Pancreas (tissue), 8 donors: ENCODE results near the gene FBF1. TPM values are rescaled to one million over a fixed set of nuclear protein-coding genes. Genes with fewer than 3 reads are reported as not detected.

Experiments
- polyA plus RNA-seq, 2 donors: library from polyadenylated mRNA; stranded (reverse); fragments of 200-250 nt; gene quantifications; one replicate each; pipeline ENCODE4 v1.2.3, GENCODE V29; 2013
- total RNA-seq, 6 donors: library from RNA; stranded (reverse); fragmentation: NEBNext Ultra II Directional in 4 of 6; extraction: Animal tissue kit (Norgen Biotek cat#: 25700) in 4 of 6; gene quantifications; one replicate each; pipeline versions ENCODE4 v1.2.1 to v1.2.4, GENCODE V29; 2021 to 2023
- donor health status: healthy with polysubstance abuse.
- donor health status: DM: no; HTN: no; CAD: no; lungs with moderate emphysema.
- donor health status: DM: no; HTN: no; CAD: no.
- donor health status: Bipolar disorder and iron deficiency.
- donor health status: DM: yes; HTN: yes; CAD: no.
- donor health status: DM: no; HTN: no; CAD: no.
- donor health status: DM: no; HTN: no; CAD: no.
- donor health status: DM: yes; HTN: yes; CAD: no.

The FBF1 gene
- total and polyA plus RNA-seq, 8 donors: 2.4 to 24.8 (median 4.5) TPM

Other genes with a start within 250 kb of the FBF1 start
- gene ITGB4, start 219.6 kb downstream of the FBF1 start, total RNA-seq: 10 to 100 TPM; 16.4 to 50.5 (median 20.3) TPM
- gene ITGB4, start 219.6 kb downstream of the FBF1 start, polyA plus RNA-seq: 10 to 100 TPM; 23.0 to 25.2 TPM
- gene GALK1, start 175.8 kb downstream of the FBF1 start, total RNA-seq: 10 to 100 TPM; 18.0 to 23.2 (median 19.6) TPM
- 10 to 100 TPM; 25.5 to 29.8 TPM for gene GALK1, start 175.8 kb downstream of the FBF1 start, polyA plus RNA-seq
- 10 to 100 TPM; 12.8 to 18.0 (median 14.0) TPM for gene UNK, start 156.2 kb downstream of the FBF1 start, total RNA-seq
- gene UNK, start 156.2 kb downstream of the FBF1 start, polyA plus RNA-seq: 10 to 100 TPM; 28.7 to 28.9 TPM
- gene UNC13D, start 96.6 kb downstream of the FBF1 start, total RNA-seq: 10 to 100 TPM in 3 of 6 donors, 1 to 10 TPM in 3; 4.7 to 23.6 (median 10.0) TPM
- gene UNC13D, start 96.6 kb downstream of the FBF1 start, polyA plus RNA-seq: 10 to 100 TPM; 17.9 to 29.0 TPM
- gene WBP2, start 85.7 kb downstream of the FBF1 start, total RNA-seq: 10 to 100 TPM; 56.0 to 83.5 (median 62.9) TPM
- 100 to 1,000 TPM in 1 of 2 donors, 10 to 100 TPM in 1; 95.0 to 106 TPM for gene WBP2, start 85.7 kb downstream of the FBF1 start, polyA plus RNA-seq
- 10 to 100 TPM in 4 of 6 donors, 1 to 10 TPM in 2; 4.2 to 58.2 (median 17.6) TPM for gene TRIM47, start 62.5 kb downstream of the FBF1 start, total RNA-seq
- 10 to 100 TPM; 34.1 to 35.9 TPM for gene TRIM47, start 62.5 kb downstream of the FBF1 start, polyA plus RNA-seq
- 10 to 100 TPM in 3 of 6 donors, 1 to 10 TPM in 3; 8.2 to 13.1 (median 10.3) TPM for gene TRIM65, start 44.1 kb downstream of the FBF1 start, total RNA-seq
- 10 to 100 TPM in 1 of 2 donors, 1 to 10 TPM in 1; 9.8 to 12.5 TPM for gene TRIM65, start 44.1 kb downstream of the FBF1 start, polyA plus RNA-seq
- 10 to 100 TPM; 40.6 to 59.9 (median 45.9) TPM for gene MRPL38, start 36.2 kb downstream of the FBF1 start, total RNA-seq
- gene MRPL38, start 36.2 kb downstream of the FBF1 start, polyA plus RNA-seq: 10 to 100 TPM; 95.3 to 95.8 TPM
- gene ACOX1, start 38.1 kb upstream of the FBF1 start, total RNA-seq: 10 to 100 TPM; 50.4 to 74.2 (median 59.4) TPM
- gene ACOX1, start 38.1 kb upstream of the FBF1 start, polyA plus RNA-seq: 10 to 100 TPM; 16.3 to 25.4 TPM
- 10 to 100 TPM in 5 of 6 donors, 1 to 10 TPM in 1; 6.9 to 12.9 (median 12.3) TPM for gene TEN1, start 38.2 kb upstream of the FBF1 start, total RNA-seq
- gene TEN1, start 38.2 kb upstream of the FBF1 start, polyA plus RNA-seq: 10 to 100 TPM; 19.7 to 35.0 TPM
- 1 to 10 TPM; 1.9 to 6.3 (median 3.0) TPM for gene CDK3, start 59.8 kb upstream of the FBF1 start, total RNA-seq
- gene CDK3, start 59.8 kb upstream of the FBF1 start, polyA plus RNA-seq: 10 to 100 TPM; 32.2 to 34.7 TPM
- gene EVPL, start 86.3 kb upstream of the FBF1 start, total RNA-seq: 1 to 10 TPM; 1.3 to 3.5 (median 2.9) TPM
- gene EVPL, start 86.3 kb upstream of the FBF1 start, polyA plus RNA-seq: 10 to 100 TPM in 1 of 2 donors, 1 to 10 TPM in 1; 6.5 to 14.6 TPM
- gene SRP68, start 131.5 kb upstream of the FBF1 start, total RNA-seq: 10 to 100 TPM; 42.4 to 74.6 (median 55.3) TPM
- gene SRP68, start 131.5 kb upstream of the FBF1 start, polyA plus RNA-seq: 10 to 100 TPM; 32.2 to 45.9 TPM
- gene GALR2, start 133.7 kb upstream of the FBF1 start, total RNA-seq: under 1 TPM in 2 of 6 donors, not detected in 4; 0.12 to 0.19 TPM
- under 1 TPM in 1 of 2 donors, not detected in 1; 0.11 TPM for gene GALR2, start 133.7 kb upstream of the FBF1 start, polyA plus RNA-seq
- gene ZACN, start 138.1 kb upstream of the FBF1 start, total RNA-seq: under 1 TPM in 1 of 6 donors, not detected in 5; 0.06 TPM
- gene ZACN, start 138.1 kb upstream of the FBF1 start, polyA plus RNA-seq: 1 to 10 TPM; 3.4 to 4.2 TPM
- gene EXOC7, start 162.7 kb upstream of the FBF1 start, total RNA-seq: 10 to 100 TPM; 38.4 to 81.3 (median 49.8) TPM
- 100 to 1,000 TPM in 1 of 2 donors, 10 to 100 TPM in 1; 97.1 to 103 TPM for gene EXOC7, start 162.7 kb upstream of the FBF1 start, polyA plus RNA-seq
- 1 to 10 TPM in 1 of 6 donors, under 1 TPM in 5; 0.14 to 1.2 (median 0.36) TPM for gene FOXJ1, start 200.2 kb upstream of the FBF1 start, total RNA-seq
- gene FOXJ1, start 200.2 kb upstream of the FBF1 start, polyA plus RNA-seq: 1 to 10 TPM; 2.4 to 5.7 TPM